Endodermal cell (in vitro differentiated cells): Measurements from ENCODE around the gene PTGIR. TPM values are rescaled to one million over a fixed set of nuclear protein-coding genes. Genes with fewer than 3 reads are reported as not detected.

Experiments used
- DNase-seq: peaks from one replicate; pipeline ENCODE4 v3.0.0-alpha.2; 2017
- H3K27ac ChIP-seq: 2 replicates; pipeline ENCODE4 v1.5.1; 2013; ENCODE audit warnings: mild to moderate bottlenecking, low read depth, low read length, moderate library complexity
- H3K27me3 ChIP-seq: 2 replicates; pipeline ENCODE4 v1.6.1; 2013; ENCODE audit warnings: mild to moderate bottlenecking, low read length, moderate library complexity; ENCODE audit not compliant: insufficient read depth, control insufficient read depth, poor library complexity, severe bottlenecking
- H3K36me3 ChIP-seq: 2 replicates; pipeline ENCODE4 v1.7.0; 2013; ENCODE audit warnings: mild to moderate bottlenecking, low read length, moderate library complexity; ENCODE audit not compliant: control insufficient read depth, insufficient read depth
- H3K4me1 ChIP-seq: one replicate; pipeline ENCODE4 v1.7.0; 2013; ENCODE audit warnings: low read length; ENCODE audit not compliant: control insufficient read depth, insufficient read depth
- H3K4me3 ChIP-seq: 2 replicates; pipeline ENCODE4 v1.5.1; 2013; ENCODE audit warnings: mild to moderate bottlenecking, low read length, moderate library complexity
- H3K9ac ChIP-seq: 2 replicates; pipeline ENCODE4 v1.6.1; 2013; ENCODE audit warnings: mild to moderate bottlenecking, low read length, moderate library complexity; ENCODE audit not compliant: poor library complexity, severe bottlenecking; ENCODE audit errors: extremely low read depth
- H3K9me3 ChIP-seq: 2 replicates; pipeline ENCODE4 v1.6.1; 2013; ENCODE audit warnings: mild to moderate bottlenecking, low read length, moderate library complexity; ENCODE audit not compliant: control insufficient read depth
- H3K27ac Mint-ChIP-seq: 2 replicates; pipeline ENCODE4 v1.8.0; 2020; ENCODE audit warnings: mixed read lengths
- H3K27me3 Mint-ChIP-seq: 2 replicates; pipeline ENCODE4 v1.8.0; 2021; ENCODE audit warnings: mild to moderate bottlenecking, mixed read lengths; ENCODE audit not compliant: insufficient read depth
- H3K36me3 Mint-ChIP-seq: 2 replicates; pipeline ENCODE4 v1.8.0; 2020; ENCODE audit warnings: low read depth, mixed read lengths
- H3K4me1 Mint-ChIP-seq: 2 replicates; pipeline ENCODE4 v1.8.0; 2020; ENCODE audit warnings: mixed read lengths
- H3K4me3 Mint-ChIP-seq: 2 replicates; pipeline ENCODE4 v1.8.0; 2020; ENCODE audit warnings: mild to moderate bottlenecking, moderate library complexity, mixed read lengths
- H3K9me3 Mint-ChIP-seq: 2 replicates; pipeline ENCODE4 v1.8.0; 2020; ENCODE audit warnings: mild to moderate bottlenecking, mixed read lengths
- WGBS, 2 experiments: methylation state at CpG; one replicate each; pipeline versions ENCODE4 v1.1.5 to v1.1.7; 2013; ENCODE audit warnings: missing lambda C conversion rate in 2 of 2, mixed read lengths in 1 of 2; ENCODE audit not compliant: insufficient coverage in 1 of 2, insufficient read length in 1 of 2; 5-methylcytosine and 5-hydroxymethylcytosine counted together
- total RNA-seq, 2 donors: library from RNA; stranded (reverse); fragmentation: NEBNext Ultra II Directional in 1 of 2; extraction: Animal tissue kit (Norgen Biotek cat#: 25700) in 1 of 2; gene quantifications; 2 replicates in 1 of 2; 3 replicates in 1 of 2; pipeline ENCODE4 v1.2.1, GENCODE V29; 2021
- TF ChIP-seq, protein P1 (sequence below): fragments of 200-600 bp; sonication (generic); conservative IDR thresholded peaks from 2 replicates; pipeline ENCODE4 v1.5.0; 2021; ENCODE audit warnings: antibody characterized with exemption, mild to moderate bottlenecking

PTGIR gene
- total RNA-seq, 2 donors from 2014 or later = not detected

DNA sequence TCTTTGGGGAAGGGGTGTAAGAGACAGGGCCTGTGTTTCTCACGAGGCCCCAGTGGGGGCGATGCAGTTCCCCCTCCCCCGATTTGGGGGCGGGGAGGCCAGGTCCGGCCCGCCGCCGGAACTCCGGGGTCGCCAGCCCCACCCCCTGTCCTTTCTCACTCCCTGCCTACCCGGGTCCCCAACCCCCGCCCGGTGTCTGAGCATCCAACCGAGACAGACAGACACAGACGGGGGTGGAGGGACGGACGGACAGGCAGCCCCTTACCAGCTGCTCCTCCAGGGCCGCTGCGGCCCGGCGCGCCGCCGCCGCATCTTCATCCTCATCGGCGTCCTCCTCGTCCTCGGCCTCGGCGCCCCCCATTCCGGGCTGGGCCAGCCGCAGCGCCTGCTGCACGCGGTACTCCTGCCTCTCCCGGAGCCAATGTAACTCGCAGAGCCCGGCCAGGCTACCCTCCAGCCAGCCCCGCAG is 35.7 kb upstream of the PTGIR start:
- Mint-ChIP-seq H3K27ac (no peak overlapping the region), H3K4me3 (peak overlapping the region; percentile 42), H3K9me3 (no peaks in the 10 kb centered on the region), H3K27me3 (peaks cover 56% of the 10 kb centered on the region), H3K4me1 (peaks cover 12% of the 10 kb centered on the region), H3K36me3 (no peaks in the 10 kb centered on the region)
- peaks cover 28% of the 10 kb centered on the region for H3K27me3 ChIP-seq
- no peaks in the 10 kb centered on the region for H3K9me3 ChIP-seq
- TF ChIP-seq, protein P1, sequence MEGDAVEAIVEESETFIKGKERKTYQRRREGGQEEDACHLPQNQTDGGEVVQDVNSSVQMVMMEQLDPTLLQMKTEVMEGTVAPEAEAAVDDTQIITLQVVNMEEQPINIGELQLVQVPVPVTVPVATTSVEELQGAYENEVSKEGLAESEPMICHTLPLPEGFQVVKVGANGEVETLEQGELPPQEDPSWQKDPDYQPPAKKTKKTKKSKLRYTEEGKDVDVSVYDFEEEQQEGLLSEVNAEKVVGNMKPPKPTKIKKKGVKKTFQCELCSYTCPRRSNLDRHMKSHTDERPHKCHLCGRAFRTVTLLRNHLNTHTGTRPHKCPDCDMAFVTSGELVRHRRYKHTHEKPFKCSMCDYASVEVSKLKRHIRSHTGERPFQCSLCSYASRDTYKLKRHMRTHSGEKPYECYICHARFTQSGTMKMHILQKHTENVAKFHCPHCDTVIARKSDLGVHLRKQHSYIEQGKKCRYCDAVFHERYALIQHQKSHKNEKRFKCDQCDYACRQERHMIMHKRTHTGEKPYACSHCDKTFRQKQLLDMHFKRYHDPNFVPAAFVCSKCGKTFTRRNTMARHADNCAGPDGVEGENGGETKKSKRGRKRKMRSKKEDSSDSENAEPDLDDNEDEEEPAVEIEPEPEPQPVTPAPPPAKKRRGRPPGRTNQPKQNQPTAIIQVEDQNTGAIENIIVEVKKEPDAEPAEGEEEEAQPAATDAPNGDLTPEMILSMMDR = no peak
- no peaks in the 10 kb centered on the region for H3K4me1 ChIP-seq
- no peak for DNase-seq
- no peak overlapping the region for H3K9ac ChIP-seq
- 1 to 2% methylated on average over 17 to 40 of the region's 40 CpGs for WGBS, 2 experiments
- H3K27ac ChIP-seq = peak overlapping the region; percentile 74
- H3K4me3 ChIP-seq = peak overlapping the region; percentile 73
- H3K36me3 ChIP-seq = no peaks in the 10 kb centered on the region

DNA sequence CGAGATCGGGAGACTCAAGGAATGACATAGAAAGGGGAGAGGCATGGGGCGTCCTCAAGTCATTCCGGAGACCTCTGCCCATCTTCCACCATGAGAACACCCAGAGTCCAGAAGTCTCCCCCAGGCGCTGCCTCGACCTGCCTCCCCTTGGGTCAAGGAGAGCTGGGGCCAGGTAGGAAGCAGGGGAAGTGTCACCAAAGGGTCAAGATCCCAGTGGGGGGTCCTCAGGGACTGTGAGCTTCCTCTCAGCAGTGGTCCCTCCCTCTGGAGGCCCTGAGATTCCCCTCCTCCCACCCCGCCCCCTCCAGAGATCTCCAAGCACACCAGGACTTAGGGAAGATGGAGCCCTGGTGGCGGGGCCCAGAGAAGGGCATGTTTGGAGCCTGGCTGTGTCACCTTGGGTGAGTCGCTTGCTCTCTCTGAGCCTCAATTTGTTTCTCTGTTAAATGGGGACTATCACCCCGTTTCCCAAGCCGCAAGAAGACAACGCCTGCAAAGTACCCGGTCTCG is 35.2 kb upstream of the PTGIR start:
- Histone ChIP-seq H3K27me3 (peaks cover 28% of the 10 kb centered on the region), H3K4me1 (no peaks in the 10 kb centered on the region), H3K9ac (no peak overlapping the region), H3K27ac (no peak overlapping the region), H3K9me3 (no peaks in the 10 kb centered on the region), H3K36me3 (no peaks in the 10 kb centered on the region), H3K4me3 (peak overlapping the region; percentile 73)
- H3K27ac Mint-ChIP-seq = no peak overlapping the region
- peak overlapping the region; percentile 42 for H3K4me3 Mint-ChIP-seq
- H3K9me3 Mint-ChIP-seq = no peaks in the 10 kb centered on the region
- H3K36me3 Mint-ChIP-seq = no peaks in the 10 kb centered on the region
- H3K4me1 Mint-ChIP-seq = peaks cover 12% of the 10 kb centered on the region
- 12% methylated on average over 7 to 14 of the region's 14 CpGs for WGBS, 2 experiments
- TF ChIP-seq, protein P1 = no peak
- H3K27me3 Mint-ChIP-seq = peaks cover 56% of the 10 kb centered on the region
- DNase-seq = peak; percentile 86

DNA sequence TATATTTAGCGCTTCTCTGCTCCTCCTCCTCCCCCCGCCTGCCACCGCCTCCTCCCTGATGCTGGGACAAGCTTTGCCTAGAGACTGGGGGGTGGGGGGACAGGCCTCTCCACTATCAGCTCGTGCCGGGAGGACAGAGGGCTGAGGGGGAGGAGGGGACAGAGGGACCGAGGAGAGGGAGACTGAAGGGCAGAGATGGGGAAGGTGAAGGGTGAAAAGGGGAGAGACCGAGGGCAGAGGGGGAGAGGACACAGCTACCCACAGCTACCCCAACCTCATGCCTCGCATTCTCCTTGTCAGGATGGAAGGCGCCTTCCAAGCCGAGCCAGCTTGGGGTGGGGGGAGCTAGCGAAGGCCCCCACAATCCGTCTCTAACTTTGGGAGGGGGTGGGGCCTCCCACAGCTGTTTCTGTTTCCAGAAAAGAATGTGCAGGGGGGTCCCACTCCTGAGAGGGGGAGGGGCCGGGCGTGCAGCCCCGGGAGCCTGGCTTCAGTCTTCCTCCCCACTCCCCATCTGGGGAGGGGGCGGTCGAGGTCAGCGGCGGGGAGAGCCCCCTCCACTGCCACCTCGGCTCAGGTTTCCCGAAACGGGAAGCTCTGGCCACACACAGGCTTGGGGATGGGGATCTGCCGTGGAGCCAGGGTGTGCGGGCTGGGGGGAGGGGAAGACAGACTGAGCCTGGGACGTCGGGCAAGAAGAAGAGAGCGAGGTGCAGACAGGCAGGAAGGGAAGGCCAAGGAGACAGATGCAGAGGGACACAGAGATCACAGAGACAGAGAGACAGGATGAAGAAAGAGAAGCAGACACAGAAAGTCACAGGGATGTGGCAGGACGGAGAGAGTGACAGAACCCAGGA is 34.5 kb upstream of the PTGIR start:
- H3K9me3 Mint-ChIP-seq = no peaks in the 10 kb centered on the region
- Histone ChIP-seq H3K4me1 (no peaks in the 10 kb centered on the region), H3K9me3 (no peaks in the 10 kb centered on the region), H3K36me3 (no peaks in the 10 kb centered on the region), H3K27ac (no peak overlapping the region), H3K9ac (no peak overlapping the region), H3K4me3 (peak overlapping the region; percentile 73), H3K27me3 (peaks cover 28% of the 10 kb centered on the region)
- TF ChIP-seq, protein P1 = no peak
- DNase-seq = peak; percentile 82
- H3K4me1 Mint-ChIP-seq = peaks cover 15% of the 10 kb centered on the region
- WGBS, 2 experiments = 3 to 5% methylated on average over 8 to 24 of the region's 28 CpGs
- no peaks in the 10 kb centered on the region for H3K36me3 Mint-ChIP-seq
- H3K4me3 Mint-ChIP-seq = peak overlapping the region; percentile 42
- H3K27me3 Mint-ChIP-seq = peaks cover 51% of the 10 kb centered on the region
- H3K27ac Mint-ChIP-seq = no peak overlapping the region
